ENCODE data around the gene PANK1. TPM values are rescaled to one million over a fixed set of nuclear protein-coding genes. Genes with fewer than 3 reads are reported as not detected.

The PANK1 gene
- total and polyA plus RNA-seq, 9 of the 15 experiments (the other 6 are each of a cell fraction or from before 2014, with no cell fraction given), result 1.7 to 10.7 (median 6.5) TPM

GRCh38 chr10:89643812-89644690 is 991 bp downstream of the PANK1 start (continued):
- TF ChIP-seq USF1 (CRISPR knock-in tag; IDR thresholded peaks at IDR 0.05) (peak; percentile 16; the same call in 1 of the 2 replicates), HES1 (IDR thresholded peaks at IDR 0.05; ENCODE audit: low read depth) (no peak), SNRNP70 (optimal IDR thresholded peaks at IDR 0.05; ENCODE audit: low read depth, low read length) (no peak), MAFG (tag; conservative IDR thresholded peaks at IDR 0.05) (no peak), RFX7 (CRISPR knock-in tag; IDR thresholded peaks at IDR 0.05) (no peak), CREM (IDR thresholded peaks at IDR 0.05; ENCODE audit: low read depth) (no peak), RAD51 (IDR thresholded peaks at IDR 0.05; ENCODE audit: borderline replicate concordance, low read depth) (no peak; the same call in 1 of the 2 replicates), BCL6 (CRISPR knock-in tag; IDR thresholded peaks at IDR 0.05) (no peak), E2F1 (CRISPR knock-in tag; IDR thresholded peaks at IDR 0.05) (no peak), SIN3A (IDR thresholded peaks at IDR 0.05; ENCODE audit: borderline replicate concordance in 2 of 2, control insufficient read depth in 1 of 2, low read depth in 2 of 2, low read length in 2 of 2) (no peak), ZNF79 (CRISPR knock-in tag; IDR thresholded peaks at IDR 0.05; ENCODE audit: low read depth) (no peak), ZZZ3 (IDR thresholded peaks at IDR 0.05) (no peak), NKRF (IDR thresholded peaks at IDR 0.05; ENCODE audit: borderline replicate concordance) (0 out of 2 replicates have a peak, but pooled peaks have one; percentile 21), RBM34 (IDR thresholded peaks at IDR 0.05; ENCODE audit: borderline replicate concordance, insufficient read depth, low read length) (no peak), NR3C1 (CRISPR knock-in tag; IDR thresholded peaks at IDR 0.05) (no peak), FOXK1 (CRISPR knock-in tag; IDR thresholded peaks at IDR 0.05; ENCODE audit: borderline replicate concordance) (no peak), CEBPG (CRISPR knock-in tag; IDR thresholded peaks at IDR 0.05) (no peak), CEBPG (tag; conservative IDR thresholded peaks at IDR 0.05 in 1 of 2, IDR thresholded peaks at IDR 0.05 in 1 of 2) (peak; percentile 69 to 76), RBM22 (IDR thresholded peaks at IDR 0.05; ENCODE audit: low read depth, low read length, poor library complexity, severe bottlenecking) (no peak), ELF2 (CRISPR knock-in tag; IDR thresholded peaks at IDR 0.05) (no peak), GABPA (tag; conservative IDR thresholded peaks at IDR 0.05; ENCODE audit: low read depth) (no peak), TCF15 (CRISPR knock-in tag; IDR thresholded peaks at IDR 0.05) (no peak), PCBP1 (IDR thresholded peaks at IDR 0.05; ENCODE audit: low read depth, low read length, poor library complexity, severe bottlenecking) (no peak)
